HG03520 (cell line): ENCODE data around the gene TRIM40.

Experiments used
- ATAC-seq: cut with Tn5 transposase; IDR thresholded peaks from one replicate; pipeline ENCODE4 v1.9.1; 2021; ENCODE audit warnings: mild to moderate bottlenecking, moderate library complexity; ENCODE audit not compliant: unreplicated experiment

The TRIM40 gene

GRCh38 chr6:30194797-30195690, 59.1 kb downstream of the TRIM40 start:
- no peak for ATAC-seq

- no peak for ATAC-seq
These were observed 60.0 kb downstream of the TRIM40 start for GRCh38 chr6:30195951-30196350.

- ATAC-seq: no peak
These were observed 60.4 kb downstream of the TRIM40 start for GRCh38 chr6:30196376-30196775.
